H9 (cell line): Measurements from ENCODE around the gene KCNG2. TPM values are rescaled to one million over a fixed set of nuclear protein-coding genes. Genes with fewer than 3 reads are reported as not detected.

Experiments used
- DNase-seq: peaks from one replicate; pipeline ENCODE4 v3.0.0-alpha.2; 2017
- H2AFZ ChIP-seq: one replicate; pipeline ENCODE4 v1.6.1; 2013; ENCODE audit warnings: mild to moderate bottlenecking, low read length, control low read depth, moderate library complexity
- H2AK5ac ChIP-seq: 2 replicates; pipeline ENCODE4 v1.6.1; 2013; ENCODE audit warnings: low read length, control low read depth, mixed read lengths; ENCODE audit not compliant: insufficient read length
- H2BK120ac ChIP-seq: one replicate; pipeline ENCODE4 v1.6.1; 2013; ENCODE audit warnings: low read depth, mild to moderate bottlenecking, low read length, control low read depth, inconsistent platforms; ENCODE audit not compliant: poor library complexity, severe bottlenecking
- H2BK12ac ChIP-seq: 2 replicates; pipeline ENCODE4 v1.6.1; 2013; ENCODE audit warnings: low read length, control low read depth, mixed read lengths, low read depth; ENCODE audit not compliant: insufficient read length
- H2BK15ac ChIP-seq: 2 replicates; pipeline ENCODE4 v1.6.1; 2013; ENCODE audit warnings: low read depth, low read length, control low read depth
- H2BK20ac ChIP-seq: one replicate; pipeline ENCODE4 v1.6.1; 2013; ENCODE audit warnings: low read depth, mild to moderate bottlenecking, low read length, control low read depth, inconsistent platforms; ENCODE audit not compliant: poor library complexity, severe bottlenecking
- H2BK5ac ChIP-seq: 2 replicates; pipeline ENCODE4 v1.6.1; 2013; ENCODE audit warnings: low read length, control low read depth, mixed read lengths; ENCODE audit not compliant: insufficient read length
- H3K14ac ChIP-seq: 2 replicates; pipeline ENCODE4 v1.6.1; 2013; ENCODE audit warnings: low read length, control low read depth; ENCODE audit not compliant: insufficient read depth
- H3K18ac ChIP-seq: 2 replicates; pipeline ENCODE4 v1.6.1; 2013; ENCODE audit warnings: low read depth, mild to moderate bottlenecking, mixed read lengths, low read length, control low read depth; ENCODE audit not compliant: insufficient read length
- H3K23ac ChIP-seq: 2 replicates; pipeline ENCODE4 v1.6.1; 2013; ENCODE audit warnings: low read length, control low read depth, mixed read lengths, low read depth; ENCODE audit not compliant: insufficient read length
- H3K23me2 ChIP-seq: 2 replicates; pipeline ENCODE4 v1.6.1; 2013; ENCODE audit warnings: low read depth, mild to moderate bottlenecking, mixed read lengths, low read length, control low read depth; ENCODE audit not compliant: insufficient read length, poor library complexity, severe bottlenecking
- H3K27ac ChIP-seq: 2 replicates; pipeline ENCODE4 v1.5.1; 2013; ENCODE audit warnings: low read length, control low read depth, mixed read lengths, low read depth; ENCODE audit not compliant: insufficient read length
- H3K27me3 ChIP-seq: 2 replicates; pipeline ENCODE4 v1.6.1; 2013; ENCODE audit warnings: low read length, control low read depth, inconsistent platforms; ENCODE audit not compliant: insufficient read depth
- H3K4ac ChIP-seq: 2 replicates; pipeline ENCODE4 v1.6.1; 2013; ENCODE audit warnings: low read depth, mild to moderate bottlenecking, control low read depth, inconsistent platforms, low read length, moderate library complexity
- H3K4me1 ChIP-seq: 2 replicates; pipeline ENCODE4 v1.6.1; 2013; ENCODE audit warnings: low read length, control low read depth, inconsistent platforms; ENCODE audit not compliant: insufficient read depth
- H3K4me2 ChIP-seq: 2 replicates; pipeline ENCODE4 v1.6.1; 2013; ENCODE audit warnings: low read length, control low read depth, mixed read lengths; ENCODE audit not compliant: insufficient read length, insufficient read depth
- H3K56ac ChIP-seq: 2 replicates; pipeline ENCODE4 v1.6.1; 2013; ENCODE audit warnings: low read depth, mild to moderate bottlenecking, mixed read lengths, low read length, control low read depth; ENCODE audit not compliant: insufficient read length
- H3K79me1 ChIP-seq: 2 replicates; pipeline ENCODE4 v1.6.1; 2013; ENCODE audit warnings: low read depth, mild to moderate bottlenecking, moderate library complexity, low read length, control low read depth, inconsistent platforms; ENCODE audit not compliant: insufficient read depth, poor library complexity, severe bottlenecking
- H3K79me2 ChIP-seq: 2 replicates; pipeline ENCODE4 v1.6.1; 2013; ENCODE audit warnings: low read length, control low read depth, inconsistent platforms; ENCODE audit not compliant: insufficient read depth
- H3K9ac ChIP-seq: 2 replicates; pipeline ENCODE4 v1.6.1; 2013; ENCODE audit warnings: low read length, control low read depth, mixed read lengths; ENCODE audit not compliant: insufficient read length; ENCODE audit errors: extremely low read depth
- H3K9me3 ChIP-seq: one replicate; pipeline ENCODE4 v1.6.1; 2013; ENCODE audit warnings: low read depth, low read length, inconsistent platforms; ENCODE audit not compliant: control insufficient read depth
- H3T11ph ChIP-seq: one replicate; pipeline ENCODE4 v1.6.1; 2013; ENCODE audit warnings: mild to moderate bottlenecking, low read length, control low read depth, inconsistent platforms
- H4K20me1 ChIP-seq: one replicate; pipeline ENCODE4 v1.6.1; 2013; ENCODE audit not compliant: control insufficient read depth, insufficient read length, insufficient read depth
- H4K5ac ChIP-seq: 2 replicates; pipeline ENCODE4 v1.6.1; 2013; ENCODE audit warnings: low read depth, mild to moderate bottlenecking, mixed read lengths, low read length, control low read depth; ENCODE audit not compliant: insufficient read length
- H4K8ac ChIP-seq: replicated peaks from 2 replicates; pipeline ENCODE4 v1.6.1; 2013; ENCODE audit warnings: low read length, control low read depth, mixed read lengths, low read depth; ENCODE audit not compliant: insufficient read length
- H4K91ac ChIP-seq: 2 replicates; pipeline ENCODE4 v1.6.1; 2013; ENCODE audit warnings: low read depth, mild to moderate bottlenecking, moderate library complexity, mixed read lengths, low read length, control low read depth; ENCODE audit not compliant: insufficient read length
- H3K27ac Mint-ChIP-seq, 3 experiments: 2 replicates in 2 of 3; 3 replicates in 1 of 3; pipeline ENCODE4 v1.8.0; 2020 to 2021; ENCODE audit warnings: mixed read lengths in 3 of 3, mild to moderate bottlenecking in 1 of 3, moderate library complexity in 1 of 3
- H3K27me3 Mint-ChIP-seq: 2 replicates; pipeline ENCODE4 v1.8.0; 2021; ENCODE audit warnings: low read depth, mild to moderate bottlenecking, moderate library complexity, mixed read lengths
- H3K36me3 Mint-ChIP-seq, 3 experiments: 2 replicates in 2 of 3; 3 replicates in 1 of 3; pipeline ENCODE4 v1.8.0; 2020 to 2021; ENCODE audit warnings: low read depth in 3 of 3, mixed read lengths in 3 of 3; ENCODE audit not compliant: insufficient read depth in 1 of 3
- H3K4me1 Mint-ChIP-seq, 2 experiments: 2 replicates each; pipeline ENCODE4 v1.8.0; 2020; ENCODE audit warnings: mixed read lengths in 2 of 2
- H3K4me3 Mint-ChIP-seq, 2 experiments: 2 replicates in 1 of 2; 3 replicates in 1 of 2; pipeline ENCODE4 v1.8.0; 2020 to 2021; ENCODE audit warnings: mild to moderate bottlenecking in 2 of 2, mixed read lengths in 2 of 2, moderate library complexity in 1 of 2
- H3K9me3 Mint-ChIP-seq, 2 experiments: 2 replicates in 1 of 2; 3 replicates in 1 of 2; pipeline ENCODE4 v1.8.0; 2020; ENCODE audit warnings: mild to moderate bottlenecking in 2 of 2, mixed read lengths in 2 of 2, moderate library complexity in 1 of 2
- CTCF ChIP-seq: fragments of 200-600 bp; sonication (generic); conservative IDR thresholded peaks from 3 replicates; pipeline ENCODE4 v1.8.0; 2021; ENCODE audit warnings: antibody characterized with exemption, mild to moderate bottlenecking
- WGBS: extraction: QIAGEN DNeasy Blood & Tissue Kit; methylation state at CpG from one replicate; pipeline ENCODE4 v1.1.7; 2013; ENCODE audit warnings: missing lambda C conversion rate, low lambda C conversion rate, mixed read lengths; ENCODE audit not compliant: insufficient read length; ENCODE audit errors: extremely low coverage; 5-methylcytosine and 5-hydroxymethylcytosine counted together
- total RNA-seq: library from RNA; stranded (reverse); gene quantifications from 2 replicates; pipeline ENCODE4 v1.2.1, GENCODE V29; 2021

KCNG2 gene
- total RNA-seq, 1 experiment from 2014 or later, result 0.15 TPM

GRCh38 chr18:79881695-79882094 lies 84.0 kb downstream of the KCNG2 start:
- no peak overlapping the region for H2AFZ ChIP-seq
- H3K4me2 ChIP-seq, result no peak overlapping the region
- no peak overlapping the region for H3K14ac ChIP-seq
- no peak overlapping the region for H3K23ac ChIP-seq
- H3K56ac ChIP-seq, result no peak overlapping the region
- no peaks in the 10 kb centered on the region for H3K79me2 ChIP-seq
- no peak for DNase-seq
- WGBS, result no CpG with 5 or more reads among the region's 11 CpGs
- H3K27me3 ChIP-seq, result no peaks in the 10 kb centered on the region
- no peak overlapping the region for H2BK120ac ChIP-seq
- H3K4me1 ChIP-seq, result no peaks in the 10 kb centered on the region
- H3K9ac ChIP-seq, result no peak overlapping the region
- H3K79me1 ChIP-seq, result no peaks in the 10 kb centered on the region
- no peak overlapping the region for H2BK5ac ChIP-seq
- TF ChIP-seq CTCF, result no peak
- no peak overlapping the region for H4K5ac ChIP-seq
- no peak overlapping the region for H3K27ac ChIP-seq
- no peak overlapping the region for H4K91ac ChIP-seq
- peaks cover 2 to 3% of the 10 kb centered on the region in 2 experiments; a peak in 3 of 5 replicates for H3K9me3 Mint-ChIP-seq
- no peak overlapping the region for H3K4me3 Mint-ChIP-seq
- H4K8ac ChIP-seq, result no peak overlapping the region
- H3K36me3 Mint-ChIP-seq, result no peaks in the 10 kb centered on the region
- H3K27me3 Mint-ChIP-seq, result no peaks in the 10 kb centered on the region; the same call in 1 of the 2 replicates
- H3K18ac ChIP-seq, result no peak overlapping the region
- peaks cover 0 to 7% of the 10 kb centered on the region in 2 experiments; a peak in 1 of 4 replicates for H3K4me1 Mint-ChIP-seq
- no peaks in the 10 kb centered on the region for H3K9me3 ChIP-seq
- no peak overlapping the region for H2BK15ac ChIP-seq
- no peak overlapping the region for H2BK20ac ChIP-seq
- H3K4ac ChIP-seq, result no peak overlapping the region
- no peaks in the 10 kb centered on the region for H4K20me1 ChIP-seq
- no peak overlapping the region for H3K27ac Mint-ChIP-seq
- no peaks in the 10 kb centered on the region for H3K23me2 ChIP-seq
- H2BK12ac ChIP-seq, result no peak overlapping the region
- no peak overlapping the region for H2AK5ac ChIP-seq
- no peak overlapping the region for H3T11ph ChIP-seq
